ENCODE results near the gene ZNF571.

- TF ChIP-seq TAF1 (IDR thresholded peaks at IDR 0.05; ENCODE audit: low read depth, low read length) = no peak
- no peak for TF ChIP-seq POLR2A (IDR thresholded peaks at IDR 0.05; ENCODE audit: low read depth, low read length)
- TF ChIP-seq POLR2AphosphoS5 (IDR thresholded peaks at IDR 0.05; ENCODE audit: low read depth, low read length) = no peak
- TF ChIP-seq SPI1 (IDR thresholded peaks at IDR 0.05; ENCODE audit: low read depth, low read length) = no peak
Measured at GRCh38 chr19:37564624-37565369, 29.8 kb downstream of the ZNF571 start.
